Activated CD4-positive, CD25-positive, alpha-beta regulatory T cell treated with anti-CD3 and anti-CD28 coated beads, Interleukin-2, amount 50 U/mL, for 16 hours (primary cell): ENCODE measurements around the gene PRR11.
A peak's percentile ranks its signal among the peaks of the same experiment; 100 is the strongest.
"Not testable (repeated sequence)": the region's sequence is repeated elsewhere in the genome, so short reads cannot be mapped to it uniquely, and the experiment has no call there.

Experiments
- DNase-seq: peaks from one replicate; pipeline ENCODE4 v3.0.0-alpha.2; 2020; ENCODE audit warnings: low read depth, low spot score

Gene PRR11

DNA sequence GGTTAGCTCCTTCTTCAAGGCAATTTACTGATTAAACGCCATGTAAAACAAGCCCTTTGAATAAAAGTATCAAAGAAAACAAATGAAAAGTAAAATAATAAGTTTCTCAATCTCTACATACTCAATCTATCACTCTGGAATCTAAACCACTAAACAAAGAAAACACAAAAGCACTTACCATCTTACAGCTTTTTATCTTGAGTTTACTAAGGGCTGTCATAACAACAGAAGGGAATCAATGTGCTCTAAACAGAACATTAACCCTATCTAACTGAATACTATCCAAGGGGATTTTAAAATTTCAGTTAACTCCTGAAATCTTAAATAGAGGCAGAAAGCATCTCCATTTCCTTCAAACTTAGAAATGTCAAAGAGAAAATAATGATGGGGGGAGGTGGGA is 4.0 kb upstream of the PRR11 start:
- no peak for DNase-seq

- DNase-seq, result no peak
These were observed 2.6 kb upstream of the PRR11 start for GRCh38 chr17:59152925-59153324.

- no peak for DNase-seq
These were observed 1.2 kb upstream of the PRR11 start for GRCh38 chr17:59154292-59154720.

DNA sequence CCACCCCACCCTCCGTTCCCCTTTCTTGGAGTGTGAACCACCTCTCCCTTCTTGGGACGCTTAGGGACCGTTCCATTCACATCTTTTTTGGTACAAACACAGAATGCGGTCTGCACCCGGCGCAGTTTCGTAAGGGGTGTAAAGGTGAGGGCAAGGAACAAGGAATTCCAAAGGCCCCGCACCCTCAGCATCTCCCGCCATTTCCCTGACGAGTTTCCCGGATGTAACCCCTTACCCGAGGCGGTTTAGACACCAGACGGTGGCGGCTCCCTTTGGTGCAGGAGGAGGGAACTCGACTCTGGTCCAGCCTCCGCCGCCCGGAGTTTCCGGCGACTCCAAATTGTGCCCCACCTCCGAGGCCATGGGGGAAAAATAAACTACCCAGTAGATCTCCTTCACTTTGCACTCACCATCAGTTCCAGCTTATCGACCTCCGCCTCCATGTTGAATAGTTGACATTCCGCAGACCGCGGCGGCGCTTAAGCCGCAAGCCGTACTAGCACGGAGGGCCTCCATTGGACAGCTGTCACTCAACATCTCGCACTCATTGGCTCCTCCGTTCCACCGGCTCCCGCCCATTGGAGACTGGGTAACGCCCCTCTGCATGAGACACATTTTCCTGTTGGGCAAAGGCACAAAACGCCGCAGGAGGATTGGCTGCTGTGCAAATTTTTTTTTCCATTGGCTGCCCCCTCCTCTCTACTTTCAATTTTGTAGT is 666 bp upstream of the PRR11 start, which contains the start of gene SKA2:
Gene SKA2 (minus strand): TSS at position 466 of the 718 bp plus-strand sequence. CDS start 23 bp downstream, at position 443.
- DNase-seq, result peak; percentile 97

DNA sequence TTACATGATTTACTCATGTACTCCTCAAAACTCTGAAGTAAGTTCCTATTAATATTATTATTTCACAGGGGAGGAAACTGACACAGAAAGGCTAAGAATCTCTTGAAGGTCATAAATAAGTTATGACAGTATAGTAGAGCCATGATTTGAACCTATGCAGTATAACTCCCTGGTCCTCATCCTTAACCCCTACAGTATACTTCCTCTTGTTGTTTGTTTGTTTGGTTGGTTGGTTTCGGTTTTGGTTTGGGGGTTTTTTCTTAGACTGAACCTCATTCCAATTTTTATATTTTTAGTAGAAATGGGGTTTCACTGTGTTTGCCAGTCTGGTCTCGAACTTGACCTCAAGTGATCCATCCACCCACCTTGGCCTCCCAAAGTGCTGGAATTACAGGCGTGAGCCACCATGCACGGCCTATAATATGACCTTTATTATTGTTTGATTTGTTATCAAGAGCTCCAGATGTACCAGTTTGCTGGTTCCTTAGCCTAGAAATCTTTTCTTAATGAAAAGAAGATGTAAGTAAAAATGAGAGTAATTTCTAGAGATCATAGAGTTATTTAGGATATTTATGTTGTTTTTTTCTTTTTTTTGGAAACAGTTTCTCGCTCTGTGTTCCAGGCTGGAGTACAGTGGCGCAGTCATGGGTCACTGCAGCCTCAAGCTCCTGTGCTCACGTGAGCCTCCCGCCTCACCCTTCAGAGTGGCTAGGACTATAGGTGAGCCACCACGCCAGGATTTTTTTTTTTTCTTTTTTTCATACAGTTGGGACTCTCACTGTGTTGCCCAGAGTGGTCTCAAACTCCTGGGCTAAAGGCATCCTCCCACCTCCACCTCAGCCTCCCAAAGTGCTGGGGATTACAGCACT is 4.8 kb downstream of the PRR11 start:
- DNase-seq, result no peak

DNA sequence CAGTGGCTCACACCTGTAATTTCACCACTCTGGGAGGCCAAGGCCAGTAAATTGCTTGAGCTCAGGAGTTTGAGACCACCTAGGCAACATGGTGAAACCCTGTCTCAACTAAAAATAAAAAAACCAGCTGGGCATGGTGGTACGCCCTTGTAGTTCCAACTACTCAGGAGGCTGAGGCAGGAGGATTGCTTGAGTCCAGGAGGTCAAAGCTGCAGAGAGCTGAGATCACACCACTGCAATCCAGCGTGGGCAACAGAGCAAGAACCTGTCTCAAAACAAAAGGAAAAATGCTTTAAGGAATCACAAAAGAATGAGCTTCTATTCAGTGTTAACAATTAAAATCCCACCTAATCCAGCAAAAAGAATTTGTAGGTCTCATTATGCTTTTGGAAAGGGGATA is 5.9 kb downstream of the PRR11 start:
- DNase-seq, result no peak

DNA sequence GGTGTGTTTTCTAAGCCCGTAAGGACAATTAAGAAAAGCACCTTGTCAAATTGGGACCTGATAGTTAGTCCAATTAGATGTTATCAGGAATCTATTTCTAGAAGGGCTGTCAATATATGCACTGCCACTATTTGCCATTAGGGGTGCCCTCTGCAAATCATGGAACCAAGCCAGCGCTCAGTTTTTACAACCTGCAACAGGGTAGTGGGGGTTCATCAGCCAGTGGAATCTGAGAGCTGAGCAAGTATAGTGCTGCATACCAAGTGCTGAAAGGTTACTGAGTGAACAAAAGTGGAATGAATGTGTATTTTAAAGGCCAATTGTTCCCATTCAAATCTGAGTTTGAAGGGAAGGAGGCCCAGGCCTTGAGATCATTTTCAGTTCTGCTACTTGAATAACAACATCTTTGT is 10.4 kb downstream of the PRR11 start:
- peak; percentile 26 for DNase-seq

- DNase-seq, result no peak
These were observed 12.0 kb downstream of the PRR11 start for GRCh38 chr17:59167571-59168001.

GRCh38 chr17:59172436-59173004 is 17.0 kb downstream of the PRR11 start:
- DNase-seq, result no peak

DNA sequence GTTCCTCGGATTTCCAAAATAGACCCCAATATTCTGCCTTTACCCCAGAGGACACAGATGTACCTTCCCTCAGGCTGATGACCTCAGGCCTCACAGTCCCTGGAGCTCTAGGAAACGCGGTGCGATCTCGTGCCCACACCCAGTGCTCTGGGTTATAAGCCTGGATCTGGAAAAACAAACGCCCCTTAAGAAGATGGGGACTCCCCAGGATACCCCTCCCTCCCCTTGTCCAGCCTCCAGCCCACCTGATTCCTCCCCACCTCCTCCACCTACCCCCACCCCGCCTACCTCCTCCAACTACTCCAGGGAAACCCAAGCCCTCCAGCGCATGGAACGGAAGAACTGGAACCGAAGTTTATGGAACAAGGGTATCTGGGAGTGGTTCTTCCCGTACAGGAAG is 19.1 kb downstream of the PRR11 start:
- DNase-seq, result no peak

- no peak for DNase-seq
These were observed 19.5 kb downstream of the PRR11 start for GRCh38 chr17:59175076-59175475.

DNA sequence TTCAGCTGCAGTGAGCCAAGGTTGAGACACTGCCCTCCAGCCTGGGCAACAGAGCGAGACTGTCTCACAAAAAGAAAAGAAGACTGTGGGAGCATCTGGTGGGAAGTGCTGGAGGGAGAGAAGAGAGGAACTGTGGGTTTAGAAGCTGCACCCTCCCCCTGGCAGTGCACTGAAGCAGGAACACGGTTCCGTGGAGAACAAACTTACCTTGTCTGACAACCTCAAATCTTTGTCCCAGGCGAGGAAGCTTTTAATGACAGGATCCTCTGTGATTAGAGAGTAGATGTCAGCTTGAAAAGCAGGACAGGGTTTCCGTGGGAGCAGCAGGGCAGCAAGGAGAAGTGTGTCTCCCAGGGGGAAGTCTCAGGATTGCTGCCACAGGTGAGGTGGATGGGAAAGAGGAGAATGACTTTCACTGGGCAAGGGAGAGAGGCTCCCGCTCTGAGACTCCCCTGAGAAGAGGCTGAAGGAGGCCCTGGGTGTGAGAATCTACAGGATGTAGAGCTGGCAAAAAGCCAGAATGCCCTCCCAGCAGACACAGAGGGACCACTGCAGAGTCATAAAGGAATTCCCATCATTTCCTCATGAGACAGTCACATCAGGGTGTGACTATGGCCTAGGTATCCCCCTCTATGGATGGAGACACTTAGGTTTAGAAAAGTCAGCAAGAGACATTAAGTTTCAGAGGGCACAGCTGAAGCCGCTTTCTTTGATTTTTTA is 22.9 kb downstream of the PRR11 start:
- no peak for DNase-seq

DNA sequence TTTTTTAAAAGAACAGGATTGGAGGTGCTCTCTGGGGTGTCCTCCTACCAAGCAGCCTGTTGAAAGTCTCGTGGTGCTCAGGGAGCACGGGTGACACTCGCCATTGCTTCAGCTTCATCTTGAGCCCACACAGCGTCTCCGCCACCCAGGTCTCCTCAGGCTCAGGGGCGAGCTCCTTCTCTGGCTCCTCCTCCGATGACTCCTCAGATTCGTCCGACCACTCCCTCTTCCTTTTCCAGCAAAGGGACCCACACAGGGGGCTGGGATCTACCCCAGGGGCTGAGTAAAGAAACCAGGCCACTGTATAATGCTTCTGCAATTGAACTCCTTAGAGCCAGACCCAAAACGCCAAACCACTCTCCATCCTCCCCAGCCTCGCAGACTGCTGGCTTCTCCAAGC is 24.1 kb downstream of the PRR11 start:
- DNase-seq, result not testable (repeated sequence)

DNA sequence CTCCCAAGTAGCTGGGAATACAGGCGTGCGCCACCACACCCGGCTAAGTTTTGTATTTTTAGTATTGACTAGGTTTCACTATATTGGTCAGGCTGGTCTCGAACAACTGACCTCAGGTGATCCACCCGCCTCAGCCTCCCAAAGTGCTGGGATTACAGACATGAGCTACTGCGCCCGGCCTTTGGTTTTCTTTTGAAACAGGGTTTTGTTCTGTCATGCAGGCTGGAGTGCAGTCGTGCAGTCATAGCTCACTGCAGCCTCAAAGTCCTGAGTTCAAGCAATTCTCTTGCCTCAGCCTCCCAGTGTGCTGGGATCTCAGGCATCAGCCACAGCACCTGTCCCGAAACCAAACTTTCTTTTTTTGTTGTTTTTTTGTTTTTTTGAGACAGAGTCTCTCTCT is 25.1 kb downstream of the PRR11 start:
- DNase-seq, result no peak

- no peak for DNase-seq
These were observed 25.9 kb downstream of the PRR11 start for GRCh38 chr17:59181481-59181880.

DNA sequence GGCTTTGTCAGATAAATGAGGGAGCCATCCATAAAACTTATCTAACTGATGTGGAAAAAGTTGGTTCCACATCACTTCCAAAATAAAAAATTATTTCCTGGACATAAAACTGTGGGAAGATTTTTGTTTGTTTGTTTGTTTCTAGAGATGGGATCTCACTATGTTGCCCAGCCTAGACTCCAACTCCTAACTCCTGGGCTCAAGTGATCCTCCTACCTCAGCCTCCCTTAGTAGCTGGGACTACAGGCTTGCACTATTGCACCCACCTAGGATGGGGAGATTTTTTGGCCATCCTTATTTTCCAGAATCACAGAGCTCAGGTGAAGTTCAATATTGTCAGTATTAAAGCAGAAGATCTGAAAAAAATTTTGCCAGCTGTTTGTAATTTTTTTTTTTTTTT is 30.5 kb downstream of the PRR11 start:
- DNase-seq, result no peak

DNA sequence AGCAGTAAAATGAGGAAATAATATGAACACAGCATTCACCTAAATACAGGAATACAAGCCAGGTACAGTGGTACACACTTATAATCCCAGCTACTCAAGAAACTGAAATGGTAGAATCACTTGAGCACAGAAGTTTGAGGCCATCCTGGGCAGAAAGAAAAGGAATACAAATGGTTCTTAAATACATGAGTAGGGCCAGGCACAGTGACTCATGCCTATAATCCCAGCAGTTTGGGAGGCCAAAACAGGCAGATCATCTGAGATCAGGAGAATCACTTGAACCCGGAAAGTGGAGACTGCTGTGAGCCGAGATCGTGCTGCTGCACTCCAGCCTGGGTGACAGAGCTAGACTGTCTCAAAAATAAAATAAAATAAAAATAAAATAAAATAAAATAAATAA is 31.3 kb downstream of the PRR11 start:
- no peak for DNase-seq

- DNase-seq, result no peak
These were observed 35.3 kb downstream of the PRR11 start for GRCh38 chr17:59190806-59191205.

GRCh38 chr17:59193336-59193862 is 37.9 kb downstream of the PRR11 start:
- DNase-seq, result no peak

- DNase-seq, result no peak
These were observed 43.9 kb downstream of the PRR11 start for GRCh38 chr17:59199398-59199797.

- no peak for DNase-seq
These were observed 46.8 kb downstream of the PRR11 start for GRCh38 chr17:59202320-59202719.

GRCh38 chr17:59219370-59219769 is 63.8 kb downstream of the PRR11 start:
- DNase-seq, result no peak
